Testis (tissue), 3 donors: ENCODE measurements around the gene PDE1A. TPM values are rescaled to one million over a fixed set of nuclear protein-coding genes. Genes with fewer than 3 reads are reported as not detected.

Source experiments
- DNase-seq: peaks from one replicate; pipeline ENCODE4 v3.0.0-alpha.2; 2019
- H3K27ac ChIP-seq, 2 donors: fragments of 200-600 bp; sonication (generic); one replicate each; pipeline ENCODE4 v1.5.1; 2019
- H3K27me3 ChIP-seq: fragments of 200-600 bp; sonication (generic); one replicate; pipeline ENCODE4 v1.5.1; 2019
- H3K36me3 ChIP-seq: fragments of 200-600 bp; sonication (generic); one replicate; pipeline ENCODE4 v1.5.1; 2017; ENCODE audit warnings: low read depth; ENCODE audit errors: missing control alignments
- H3K4me1 ChIP-seq: fragments of 200-600 bp; sonication (generic); one replicate; pipeline ENCODE4 v1.5.1; 2019
- H3K4me3 ChIP-seq, 2 donors: fragments of 200-600 bp; sonication (generic); one replicate each; pipeline ENCODE4 v1.5.1; 2017 to 2019
- H3K9me3 ChIP-seq: fragments of 200-600 bp; sonication (generic); one replicate; pipeline ENCODE4 v1.5.1; 2017
- CTCF ChIP-seq, 3 experiments: fragments of 450-650 bp in 2 of 3; fragments of 200-600 bp in 1 of 3; sonication (generic) in 1 of 3; IDR thresholded peaks; one replicate each; pipeline ENCODE4 v1.5.1; 2016 to 2019; ENCODE audit warnings: antibody characterized with exemption in 3 of 3, mild to moderate bottlenecking in 2 of 3, moderate library complexity in 1 of 3
- POLR2A ChIP-seq: fragments of 450-650 bp; IDR thresholded peaks from one replicate; pipeline ENCODE4 v1.6.1; 2017; ENCODE audit warnings: antibody characterized with exemption, mild to moderate bottlenecking, moderate library complexity
- WGBS, 2 donors: methylation state at CpG; one replicate each; pipeline ENCODE4 v1.1.5; 2018; 5-methylcytosine and 5-hydroxymethylcytosine counted together
- intact Hi-C: fragments of 100-400 bp; cut with DNase I; formaldehyde crosslinking; loops from one replicate; pipeline ENCODE4 v1.15.1; 2023; ENCODE audit warnings: low total_unique reads
- polyA plus RNA-seq: library from polyadenylated mRNA; stranded (reverse); fragments of 350-450 nt; fragmentation: Illumina TruSeq; extraction: RNeasy Lipid Tissue Mini Kit (QIAGEN cat#74804); gene quantifications from one replicate; pipeline ENCODE4 v1.2.3, GENCODE V29; 2014; ENCODE audit warnings: low read depth, low replicate concordance; ENCODE audit not compliant: insufficient read depth
- total RNA-seq, 2 donors: library from RNA; depleted of rRNA; stranded (reverse); fragments of >200 nt; gene quantifications; one replicate each; pipeline ENCODE4 v1.2.3, GENCODE V29; 2016

PDE1A gene
- total and polyA plus RNA-seq, 3 donors from 2014 or later = 15.2 to 45.0 (median 29.8) TPM

- Histone ChIP-seq H3K27me3 (no peaks in the 10 kb centered on the region), H3K27ac (no peak overlapping the region), H3K4me3 (no peak overlapping the region), H3K36me3 (no peaks in the 10 kb centered on the region), H3K9me3 (no peaks in the 10 kb centered on the region), H3K4me1 (no peaks in the 10 kb centered on the region)
- intact Hi-C loops = no loop called here
- WGBS, 2 donors = 82 to 85% methylated on average over 2 of the region's 2 CpGs
- TF ChIP-seq CTCF (IDR thresholded peaks at IDR 0.05) = no peak
- no peak for TF ChIP-seq POLR2A
- no peak for DNase-seq
Observed at GRCh38 chr2:182302972-182303371, 123.9 kb downstream of the PDE1A start.

GRCh38 chr2:182302174-182302573 lies 124.7 kb downstream of the PDE1A start:
- H3K27ac ChIP-seq = no peak overlapping the region
- TF ChIP-seq POLR2A = no peak
- no peak for TF ChIP-seq CTCF (IDR thresholded peaks at IDR 0.05)
- no peak for DNase-seq

DNA sequence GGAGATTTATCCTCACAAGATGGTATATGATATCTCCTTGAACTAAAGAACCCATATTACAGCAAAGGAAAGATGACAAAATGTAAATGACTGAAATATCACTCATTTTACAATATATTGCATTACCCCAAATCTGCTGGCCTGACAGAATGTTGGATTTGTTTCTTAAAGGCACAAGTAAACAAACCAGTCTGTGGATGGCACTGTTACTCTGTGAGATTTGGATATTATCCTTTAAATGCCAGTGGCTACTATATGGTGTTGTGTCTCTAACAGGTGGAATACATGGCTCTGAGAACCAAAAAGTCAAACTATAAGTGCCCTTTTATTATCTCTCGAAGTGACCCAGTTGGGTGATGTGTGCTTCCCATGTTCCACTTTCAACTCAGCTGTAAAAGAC lies 125.7 kb downstream of the PDE1A start:
- Histone ChIP-seq H3K9me3 (no peaks in the 10 kb centered on the region), H3K4me1 (no peaks in the 10 kb centered on the region), H3K27ac (no peak overlapping the region), H3K4me3 (no peak overlapping the region), H3K27me3 (no peaks in the 10 kb centered on the region), H3K36me3 (no peaks in the 10 kb centered on the region)
- no peak for DNase-seq
- 89 to 93% methylated on average over 1 of the region's 1 CpG for WGBS, 2 donors
- intact Hi-C loops = no loop called here
- TF ChIP-seq CTCF (IDR thresholded peaks at IDR 0.05) (no peak), POLR2A (no peak)

More at GRCh38 chr2:182302174-182302573, 124.7 kb downstream of the PDE1A start:
- H3K9me3 ChIP-seq = no peaks in the 10 kb centered on the region
- H3K27me3 ChIP-seq = no peaks in the 10 kb centered on the region
- H3K4me3 ChIP-seq = no peak overlapping the region
- 89 to 92% methylated on average over 3 of the region's 3 CpGs for WGBS, 2 donors
- H3K36me3 ChIP-seq = no peaks in the 10 kb centered on the region
- H3K4me1 ChIP-seq = no peaks in the 10 kb centered on the region
- intact Hi-C loops = no loop called here

- H3K4me3 ChIP-seq = no peak overlapping the region
- H3K9me3 ChIP-seq = no peaks in the 10 kb centered on the region
- no peaks in the 10 kb centered on the region for H3K36me3 ChIP-seq
- H3K27me3 ChIP-seq = no peaks in the 10 kb centered on the region
- TF ChIP-seq POLR2A (no peak), CTCF (IDR thresholded peaks at IDR 0.05) (no peak)
- intact Hi-C loops = no loop called here
- WGBS, 2 donors = 83 to 86% methylated on average over 4 of the region's 4 CpGs
- H3K4me1 ChIP-seq = no peaks in the 10 kb centered on the region
- H3K27ac ChIP-seq = no peak overlapping the region
- DNase-seq = no peak
Observed at GRCh38 chr2:182300608-182301007, 126.2 kb downstream of the PDE1A start.

- Histone ChIP-seq H3K4me3 (no peak overlapping the region), H3K4me1 (no peaks in the 10 kb centered on the region), H3K9me3 (no peaks in the 10 kb centered on the region), H3K27me3 (no peaks in the 10 kb centered on the region), H3K27ac (no peak overlapping the region), H3K36me3 (no peaks in the 10 kb centered on the region)
- intact Hi-C loops = no loop called here
- TF ChIP-seq POLR2A (no peak), CTCF (IDR thresholded peaks at IDR 0.05) (no peak)
- 93 to 96% methylated on average over 3 of the region's 3 CpGs for WGBS, 2 donors
- no peak for DNase-seq
Observed at GRCh38 chr2:182299632-182300031, 127.2 kb downstream of the PDE1A start.
